GM12874 (cell line): ENCODE results near the gene CPS1.

Source experiments
- CTCF ChIP-seq: IDR thresholded peaks from 2 replicates; pipeline ENCODE4 v1.5.1; 2011; ENCODE audit warnings: low read depth, mild to moderate bottlenecking, control low read depth, low read length, moderate library complexity; ENCODE audit not compliant: insufficient read depth

The CPS1 gene

GRCh38 chr2:210673117-210673516 is 116.7 kb downstream of the CPS1 start:
- TF ChIP-seq CTCF: no peak

- TF ChIP-seq CTCF: no peak
Observed at GRCh38 chr2:210676067-210676466, 119.7 kb downstream of the CPS1 start.

- no peak for TF ChIP-seq CTCF
Observed at GRCh38 chr2:210681491-210681890, 125.1 kb downstream of the CPS1 start.

- no peak for TF ChIP-seq CTCF
Observed at GRCh38 chr2:210686401-210686800, 130.0 kb downstream of the CPS1 start.

GRCh38 chr2:210687786-210688470 is 131.5 kb downstream of the CPS1 start:
- TF ChIP-seq CTCF: no peak

- TF ChIP-seq CTCF: no peak
Observed at GRCh38 chr2:210707900-210708299, 151.5 kb downstream of the CPS1 start.

- TF ChIP-seq CTCF: 0 out of 2 replicates have a peak, but pooled peaks have one; percentile 3
Observed at GRCh38 chr2:210713122-210713521, 156.7 kb downstream of the CPS1 start.
